Thyroid gland (tissue), 4 donors: Measurements from ENCODE around the gene ZMYM4. TPM values are rescaled to one million over a fixed set of nuclear protein-coding genes. Genes with fewer than 3 reads are reported as not detected.
"Not testable (repeated sequence)": the region's sequence is repeated elsewhere in the genome, so short reads cannot be mapped to it uniquely, and the experiment has no call there.

Source experiments
- DNase-seq, 2 donors: peaks; one replicate each; pipeline ENCODE4 v3.0.0-alpha.2; 2019
- H3K27ac ChIP-seq, 3 donors: fragments of 200-600 bp; sonication (generic); 1 replicate in 2 of 3; 2 replicates in 1 of 3; pipeline ENCODE4 v1.5.1; 2016 to 2019; ENCODE audit warnings: mild to moderate bottlenecking in 1 of 3, moderate library complexity in 1 of 3
- H3K27me3 ChIP-seq: fragments of 200-600 bp; sonication (generic); one replicate; pipeline ENCODE4 v1.5.1; 2019
- H3K36me3 ChIP-seq, 2 donors: fragments of 200-600 bp; sonication (generic); one replicate each; pipeline ENCODE4 v1.5.1; 2016 to 2019
- H3K4me1 ChIP-seq, 2 donors: fragments of 200-600 bp; sonication (generic); one replicate each; pipeline ENCODE4 v1.5.1; 2017 to 2019
- H3K4me3 ChIP-seq, 3 donors: fragments of 200-600 bp; sonication (generic); replicated peaks in 1 of 3; 1 replicate in 2 of 3; 2 replicates in 1 of 3; pipeline ENCODE4 v1.5.1; 2016; ENCODE audit warnings: mild to moderate bottlenecking in 1 of 3
- H3K9me3 ChIP-seq: fragments of 200-600 bp; sonication (generic); one replicate; pipeline ENCODE4 v1.5.1; 2017
- CTCF ChIP-seq, 6 experiments: fragments of 200-600 bp in 3 of 6; fragments of 450-650 bp in 3 of 6; sonication (generic) in 3 of 6; IDR thresholded peaks; one replicate each; pipeline ENCODE4 v1.5.1; 2016 to 2019; ENCODE audit warnings: antibody characterized with exemption in 6 of 6, mild to moderate bottlenecking in 2 of 6, inconsistent platforms in 1 of 6, moderate library complexity in 1 of 6
- POLR2A ChIP-seq, 2 donors: fragments of 450-650 bp; IDR thresholded peaks; one replicate each; pipeline ENCODE4 v1.6.1; 2017; ENCODE audit warnings: antibody characterized with exemption in 2 of 2, mild to moderate bottlenecking in 2 of 2, moderate library complexity in 1 of 2
- WGBS, 2 donors: methylation state at CpG; one replicate each; pipeline ENCODE4 v1.1.5; 2017; 5-methylcytosine and 5-hydroxymethylcytosine counted together
- intact Hi-C: fragments of 100-400 bp; cut with DNase I; formaldehyde crosslinking; loops from one replicate; pipeline ENCODE4 v1.15.1; 2023
- total RNA-seq, 4 donors: library from RNA; depleted of rRNA; stranded (reverse); fragments of >200 nt; gene quantifications; one replicate each; pipeline ENCODE4 v1.2.3, GENCODE V29; 2016

ZMYM4 gene
- total RNA-seq, 4 donors from 2014 or later, result 46.8 to 71.6 (median 56.0) TPM

GRCh38 chr1:35454176-35454575 is 185.7 kb downstream of the ZMYM4 start:
- DNase-seq, result no peak
- no peak overlapping the region for H3K4me3 ChIP-seq
- WGBS, 2 donors, result 86 to 92% methylated on average over 4 of the region's 4 CpGs
- H3K27me3 ChIP-seq, result no peaks in the 10 kb centered on the region
- H3K36me3 ChIP-seq, result peaks cover 5 to 6% of the 10 kb centered on the region in 2 donors
- H3K4me1 ChIP-seq, result peaks cover 22 to 44% of the 10 kb centered on the region in 2 donors
- no peak for TF ChIP-seq CTCF (IDR thresholded peaks at IDR 0.05)
- no peak for TF ChIP-seq POLR2A (IDR thresholded peaks at IDR 0.05)
- intact Hi-C loops, result loop anchor here (5.0 kb wide), 1 partner anchor 273 kb away; no protein-coding TSS in a partner anchor
- H3K27ac ChIP-seq, result no peak overlapping the region
- H3K9me3 ChIP-seq, result no peaks in the 10 kb centered on the region

GRCh38 chr1:35454616-35455015 is 186.1 kb downstream of the ZMYM4 start:
- peaks cover 22 to 43% of the 10 kb centered on the region in 2 donors for H3K4me1 ChIP-seq
- H3K27me3 ChIP-seq, result no peaks in the 10 kb centered on the region
- WGBS, 2 donors, result 60 to 75% methylated on average over 1 of the region's 1 CpG
- peaks cover 3% of the 10 kb centered on the region in 2 donors for H3K36me3 ChIP-seq
- intact Hi-C loops, result loop anchor here (5.0 kb wide), 1 partner anchor 273 kb away; no protein-coding TSS in a partner anchor
- H3K9me3 ChIP-seq, result no peaks in the 10 kb centered on the region
- no peak overlapping the region for H3K4me3 ChIP-seq
- H3K27ac ChIP-seq, result no peak overlapping the region
- TF ChIP-seq CTCF (IDR thresholded peaks at IDR 0.05) (no peak), POLR2A (IDR thresholded peaks at IDR 0.05) (no peak)
- DNase-seq, result no peak

DNA sequence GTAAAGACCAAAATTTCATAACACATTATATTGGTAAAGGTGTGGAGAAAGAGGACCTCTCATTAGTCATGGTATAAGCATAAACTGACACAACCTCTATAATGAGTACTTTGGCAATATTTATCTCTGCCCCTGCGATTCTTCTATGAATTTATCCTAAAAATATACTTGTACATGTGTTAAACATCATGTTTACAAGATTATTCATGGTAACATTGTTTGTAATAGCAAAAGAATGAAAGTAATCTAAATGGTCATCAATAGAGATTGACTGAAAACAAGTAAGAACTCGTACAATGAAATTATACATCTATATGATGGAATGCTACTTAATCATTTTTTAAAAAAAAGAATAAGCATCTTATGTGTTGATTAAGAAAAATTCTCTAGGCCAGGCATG is 192.3 kb downstream of the ZMYM4 start:
- H3K36me3 ChIP-seq, result peaks cover 20 to 21% of the 10 kb centered on the region in 2 donors
- 95 to 97% methylated on average over 2 of the region's 2 CpGs for WGBS, 2 donors
- H3K27ac ChIP-seq, result no peak overlapping the region
- no peaks in the 10 kb centered on the region for H3K4me1 ChIP-seq
- no peaks in the 10 kb centered on the region for H3K27me3 ChIP-seq
- no peaks in the 10 kb centered on the region for H3K9me3 ChIP-seq
- intact Hi-C loops, result loop anchor here (5.0 kb wide), 1 partner anchor 72 kb away; no protein-coding TSS in a partner anchor
- TF ChIP-seq CTCF (IDR thresholded peaks at IDR 0.05), result no peak
- no peak for TF ChIP-seq POLR2A (IDR thresholded peaks at IDR 0.05)
- H3K4me3 ChIP-seq, result no peak overlapping the region
- DNase-seq, result no peak

DNA sequence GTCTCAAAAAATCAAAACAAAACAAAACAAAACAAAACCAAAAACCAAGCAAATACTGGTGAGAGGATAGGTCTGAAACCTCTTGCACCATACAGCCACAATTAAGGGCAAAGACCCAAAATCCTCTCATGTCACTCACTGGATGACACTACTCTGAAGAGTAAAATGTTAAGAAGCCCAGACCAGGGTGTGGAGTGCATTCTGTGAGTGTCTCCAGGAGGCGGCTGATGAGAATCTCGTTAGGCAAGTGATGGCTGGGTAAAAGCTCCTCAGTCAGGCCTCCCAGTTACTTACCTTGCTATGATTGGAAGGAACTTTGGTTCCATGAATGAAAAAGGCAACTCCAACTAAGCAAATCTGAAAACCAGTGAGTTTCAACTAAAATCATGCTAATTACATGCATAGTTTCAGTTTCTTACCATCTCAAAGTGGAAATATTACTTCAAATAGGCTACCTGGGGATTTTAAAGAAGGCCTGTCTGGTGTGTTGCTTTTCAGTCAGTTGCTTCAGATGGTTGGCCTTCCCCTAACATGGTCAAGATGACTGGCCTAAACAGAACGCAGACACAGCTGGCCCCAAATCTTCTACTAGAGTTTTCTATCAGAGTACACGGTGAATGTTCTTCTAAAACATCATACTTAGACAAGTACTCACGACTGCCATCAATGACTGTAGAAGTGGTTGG is 193.6 kb downstream of the ZMYM4 start:
- no peak for DNase-seq
- H3K4me3 ChIP-seq, result no peak overlapping the region
- no peak overlapping the region for H3K27ac ChIP-seq
- 92% methylated on average over 5 of the region's 5 CpGs for WGBS, 2 donors
- intact Hi-C loops, result loop anchor here (5.0 kb wide), 1 partner anchor 70 kb away; no protein-coding TSS in a partner anchor
- TF ChIP-seq POLR2A (IDR thresholded peaks at IDR 0.05) (no peak), CTCF (IDR thresholded peaks at IDR 0.05) (no peak)
- no peaks in the 10 kb centered on the region for H3K27me3 ChIP-seq
- H3K36me3 ChIP-seq, result peaks cover 20 to 21% of the 10 kb centered on the region in 2 donors
- H3K9me3 ChIP-seq, result no peaks in the 10 kb centered on the region
- H3K4me1 ChIP-seq, result no peaks in the 10 kb centered on the region

DNA sequence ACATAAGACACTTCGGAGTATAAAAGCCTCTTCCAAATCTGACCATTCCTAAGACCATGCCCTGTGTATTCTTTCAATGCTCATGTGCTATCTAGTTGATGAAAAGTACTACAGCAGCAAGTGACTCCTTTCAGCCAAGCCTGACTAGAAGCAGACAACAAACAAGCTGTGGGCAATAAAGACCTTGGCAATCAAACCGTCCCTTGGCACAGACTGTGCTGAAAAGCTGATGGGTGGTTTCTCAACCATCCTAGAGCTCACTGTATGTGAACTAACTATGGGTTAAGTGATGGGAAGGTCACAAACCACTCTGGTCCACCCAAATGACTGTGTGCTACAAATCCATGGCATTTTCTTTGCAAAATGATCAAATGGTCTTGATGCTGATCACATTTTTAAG is 194.7 kb downstream of the ZMYM4 start:
- DNase-seq, result no peak
- peaks cover 20 to 21% of the 10 kb centered on the region in 2 donors for H3K36me3 ChIP-seq
- TF ChIP-seq CTCF (IDR thresholded peaks at IDR 0.05) (no peak), POLR2A (IDR thresholded peaks at IDR 0.05) (no peak)
- H3K4me1 ChIP-seq, result no peaks in the 10 kb centered on the region
- no peaks in the 10 kb centered on the region for H3K27me3 ChIP-seq
- intact Hi-C loops, result loop anchor here (5.0 kb wide), 1 partner anchor 69 kb away; no protein-coding TSS in a partner anchor
- H3K9me3 ChIP-seq, result no peaks in the 10 kb centered on the region
- no peak overlapping the region for H3K27ac ChIP-seq
- H3K4me3 ChIP-seq, result no peak overlapping the region
- 93 to 95% methylated on average over 2 of the region's 2 CpGs for WGBS, 2 donors

- intact Hi-C loops, result loop anchor here (5.0 kb wide), 1 partner anchor 69 kb away; no protein-coding TSS in a partner anchor
Observed at GRCh38 chr1:35463749-35464148, 195.2 kb downstream of the ZMYM4 start.

More at GRCh38 chr1:35463749-35464148, 195.2 kb downstream of the ZMYM4 start:
- peaks cover 20 to 21% of the 10 kb centered on the region in 2 donors for H3K36me3 ChIP-seq
- not testable (repeated sequence) for H3K4me3 ChIP-seq, H3K27me3 ChIP-seq, H3K9me3 ChIP-seq, H3K27ac ChIP-seq, H3K4me1 ChIP-seq, DNase-seq
- WGBS, 2 donors, result 94 to 97% methylated on average over 2 of the region's 2 CpGs
